ENCODE results near the gene TRIM46.

The TRIM46 gene

DNA sequence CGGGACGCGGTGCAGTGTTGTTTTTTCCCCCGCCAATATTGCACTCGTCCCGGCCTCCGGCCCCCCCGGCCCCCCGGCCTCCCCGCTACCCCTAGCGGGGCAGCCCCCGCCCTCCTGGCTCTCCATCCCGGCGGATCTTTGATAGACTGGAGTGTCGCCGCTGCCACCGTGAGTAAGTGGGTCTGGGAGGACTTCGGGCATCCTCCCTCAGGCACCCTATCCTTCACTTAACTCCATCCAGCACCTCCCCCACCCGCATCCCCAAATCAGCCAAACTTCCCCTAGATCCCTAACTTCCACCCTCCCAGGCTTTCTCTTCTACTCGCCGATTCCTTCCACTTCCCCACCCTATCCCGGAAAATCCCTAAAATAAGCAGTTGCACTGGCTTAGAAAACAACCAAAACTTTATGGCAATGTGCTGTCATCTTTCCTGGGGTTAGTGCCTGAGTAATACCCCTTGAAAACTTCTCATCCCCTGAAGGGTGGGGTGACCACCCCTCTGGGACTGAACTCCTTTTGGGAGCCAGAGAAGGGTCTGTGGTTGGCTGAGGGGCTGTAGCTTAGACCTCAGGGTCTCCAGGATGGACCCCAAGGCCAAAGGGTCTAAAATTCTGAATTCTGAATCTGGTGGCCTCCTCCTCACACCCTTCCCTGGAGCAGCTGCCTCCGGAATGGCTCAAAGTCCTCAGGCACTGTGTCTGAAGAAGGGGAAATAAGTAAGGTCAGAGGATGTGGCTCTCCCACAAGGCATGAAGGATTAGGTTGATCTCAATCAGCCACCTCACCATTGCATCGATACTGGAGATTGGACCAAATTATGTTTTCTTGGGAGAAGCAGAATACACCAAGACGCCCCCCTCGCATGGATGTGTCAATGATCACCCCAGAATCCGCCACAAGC lies 21.8 kb downstream of the TRIM46 start:
- TF ChIP-seq, protein P1, sequence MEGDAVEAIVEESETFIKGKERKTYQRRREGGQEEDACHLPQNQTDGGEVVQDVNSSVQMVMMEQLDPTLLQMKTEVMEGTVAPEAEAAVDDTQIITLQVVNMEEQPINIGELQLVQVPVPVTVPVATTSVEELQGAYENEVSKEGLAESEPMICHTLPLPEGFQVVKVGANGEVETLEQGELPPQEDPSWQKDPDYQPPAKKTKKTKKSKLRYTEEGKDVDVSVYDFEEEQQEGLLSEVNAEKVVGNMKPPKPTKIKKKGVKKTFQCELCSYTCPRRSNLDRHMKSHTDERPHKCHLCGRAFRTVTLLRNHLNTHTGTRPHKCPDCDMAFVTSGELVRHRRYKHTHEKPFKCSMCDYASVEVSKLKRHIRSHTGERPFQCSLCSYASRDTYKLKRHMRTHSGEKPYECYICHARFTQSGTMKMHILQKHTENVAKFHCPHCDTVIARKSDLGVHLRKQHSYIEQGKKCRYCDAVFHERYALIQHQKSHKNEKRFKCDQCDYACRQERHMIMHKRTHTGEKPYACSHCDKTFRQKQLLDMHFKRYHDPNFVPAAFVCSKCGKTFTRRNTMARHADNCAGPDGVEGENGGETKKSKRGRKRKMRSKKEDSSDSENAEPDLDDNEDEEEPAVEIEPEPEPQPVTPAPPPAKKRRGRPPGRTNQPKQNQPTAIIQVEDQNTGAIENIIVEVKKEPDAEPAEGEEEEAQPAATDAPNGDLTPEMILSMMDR (IDR thresholded peaks at IDR 0.05) = no peak
- no peak for TF ChIP-seq ZFX (IDR thresholded peaks at IDR 0.05; ENCODE audit: borderline replicate concordance)

DNA sequence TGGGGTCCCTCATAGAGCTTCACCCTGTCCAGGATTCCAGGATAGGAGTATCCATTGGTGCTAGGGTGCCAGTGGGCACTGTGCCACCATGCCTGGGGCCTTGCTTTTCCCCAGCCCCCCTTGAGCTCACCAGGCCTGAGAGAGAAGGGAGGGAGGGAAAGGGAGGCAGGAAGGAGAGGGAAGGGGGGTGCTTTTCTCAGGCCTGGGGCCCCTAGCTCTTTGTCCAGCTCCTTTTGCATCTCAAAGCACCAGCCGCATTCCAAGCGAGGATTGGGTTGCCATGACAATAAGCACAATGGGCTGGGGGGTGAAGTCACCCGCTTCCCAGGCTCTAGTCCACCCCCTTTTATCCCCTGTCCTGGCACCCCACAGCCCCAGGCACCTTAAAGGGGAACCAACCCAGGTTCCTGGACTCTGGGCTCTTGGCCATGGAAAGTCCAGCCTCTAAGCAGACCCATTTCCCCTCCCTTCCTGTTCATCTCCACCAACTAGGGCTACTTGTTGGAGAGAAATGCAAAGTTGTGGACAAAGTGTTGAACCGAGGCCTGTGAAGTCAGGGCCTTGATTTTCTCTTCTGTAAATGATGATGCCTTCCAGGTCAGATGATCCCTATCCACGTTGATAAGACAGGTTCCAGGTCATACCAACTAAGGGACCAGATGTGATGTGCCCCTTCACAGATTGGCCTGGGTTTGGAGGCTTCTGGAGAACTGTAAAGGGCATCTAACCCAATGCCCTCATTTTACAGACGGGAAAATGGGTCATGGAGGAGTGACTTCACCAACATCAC lies 22.6 kb downstream of the TRIM46 start:
- peak overlapping the region; percentile 93; the same call in 1 of the 2 replicates for H3K27ac ChIP-seq
- TF ChIP-seq, protein P1 (IDR thresholded peaks at IDR 0.05) = no peak
- no peak for TF ChIP-seq ZFX (IDR thresholded peaks at IDR 0.05; ENCODE audit: borderline replicate concordance)

More for the DNA sequence above, 21.8 kb downstream of the TRIM46 start:
- H3K27ac ChIP-seq = peak overlapping the region; percentile 93

DNA sequence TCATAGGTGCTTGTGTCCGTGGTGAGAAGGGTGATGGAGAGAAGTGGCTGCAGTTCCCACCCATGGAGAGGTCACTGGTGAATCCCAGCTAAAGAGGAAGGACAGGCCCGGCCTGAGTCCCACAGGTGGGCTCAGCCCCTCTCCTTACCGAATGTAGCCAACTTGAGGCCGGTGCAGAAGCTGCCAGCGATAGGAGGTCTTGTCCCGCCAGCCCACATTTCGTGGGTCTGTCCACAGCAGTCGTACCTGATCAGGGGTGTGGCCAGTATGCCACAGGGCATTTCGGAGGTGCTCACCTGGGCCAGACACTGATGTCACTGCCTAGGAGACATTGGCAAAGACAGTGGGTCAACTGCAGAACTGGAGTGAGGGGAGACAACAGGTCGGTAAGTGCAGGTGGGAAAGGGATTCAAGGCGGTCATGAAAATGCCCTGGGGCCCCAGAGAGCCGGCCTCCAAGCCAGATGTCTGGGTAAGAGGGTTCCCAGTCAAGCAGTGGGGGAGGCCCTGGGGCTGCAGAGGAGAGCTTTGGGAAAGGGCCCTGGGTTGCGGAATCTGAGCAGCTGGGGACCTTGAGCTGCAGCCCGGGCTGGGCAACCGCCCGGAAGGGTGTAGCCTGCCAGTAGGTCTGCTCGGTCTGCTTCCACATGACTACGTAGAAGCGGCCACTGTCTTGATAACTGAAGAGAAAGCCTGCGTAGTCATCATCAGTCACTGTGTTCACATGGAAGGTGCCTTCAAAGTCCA lies 23.4 kb downstream of the TRIM46 start:
- no peak for TF ChIP-seq ZFX (IDR thresholded peaks at IDR 0.05; ENCODE audit: borderline replicate concordance)
- no peak overlapping the region for H3K27ac ChIP-seq

DNA sequence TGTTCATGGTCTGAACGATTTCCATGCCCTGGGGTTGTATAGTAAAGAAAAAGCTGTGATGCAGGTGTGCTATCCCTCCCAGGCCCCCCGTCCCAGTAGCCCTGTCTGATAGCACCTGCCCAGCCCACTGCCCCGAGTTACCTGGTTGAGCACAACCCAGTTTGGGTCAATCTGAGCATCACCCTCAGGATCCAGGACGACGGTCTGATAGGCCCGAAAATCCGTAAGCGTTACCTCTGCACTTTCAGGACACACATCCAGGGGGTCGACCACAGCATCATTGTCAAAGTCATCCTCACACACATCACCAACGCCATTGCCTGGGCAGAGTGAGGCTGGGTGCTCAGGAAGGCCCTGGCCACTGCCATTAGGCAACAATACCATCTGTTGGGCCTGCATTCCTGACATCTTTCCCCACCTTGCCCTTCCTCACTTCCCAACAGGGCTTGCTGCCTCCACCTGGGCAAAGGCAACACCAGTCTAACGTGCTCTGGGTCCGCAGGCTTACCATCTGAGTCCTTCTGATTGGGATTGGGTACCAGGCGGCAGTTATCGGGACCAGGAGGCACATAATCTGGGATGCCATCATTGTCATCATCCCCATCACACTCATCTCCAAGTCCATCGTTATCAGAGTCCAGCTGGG lies 24.4 kb downstream of the TRIM46 start:
- TF ChIP-seq ZFX (IDR thresholded peaks at IDR 0.05; ENCODE audit: borderline replicate concordance) = no peak
- TF ChIP-seq, protein P1 (IDR thresholded peaks at IDR 0.05) = no peak
- no peak overlapping the region for H3K27ac ChIP-seq

DNA sequence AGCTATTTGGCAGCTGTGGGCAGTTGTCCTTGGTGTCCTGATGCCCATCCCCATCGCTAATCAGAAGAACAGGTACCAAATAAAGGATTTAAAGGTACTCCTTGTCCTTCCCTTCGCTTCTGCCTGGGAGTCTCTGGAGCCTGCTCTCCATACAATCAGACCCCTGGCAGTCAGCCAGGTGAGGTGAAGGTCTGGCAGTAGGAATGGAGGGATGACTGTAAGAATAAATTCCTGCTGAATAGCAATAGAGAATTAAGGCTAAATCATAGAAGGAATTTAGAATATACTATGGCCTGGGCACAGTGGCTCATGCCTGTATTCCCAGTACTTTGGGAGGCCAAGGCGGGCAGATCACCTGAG lies 24.9 kb downstream of the TRIM46 start:
- TF ChIP-seq ZFX (IDR thresholded peaks at IDR 0.05; ENCODE audit: borderline replicate concordance) = no peak
- TF ChIP-seq, protein P1 (IDR thresholded peaks at IDR 0.05) = no peak
- no peak overlapping the region for H3K27ac ChIP-seq

DNA sequence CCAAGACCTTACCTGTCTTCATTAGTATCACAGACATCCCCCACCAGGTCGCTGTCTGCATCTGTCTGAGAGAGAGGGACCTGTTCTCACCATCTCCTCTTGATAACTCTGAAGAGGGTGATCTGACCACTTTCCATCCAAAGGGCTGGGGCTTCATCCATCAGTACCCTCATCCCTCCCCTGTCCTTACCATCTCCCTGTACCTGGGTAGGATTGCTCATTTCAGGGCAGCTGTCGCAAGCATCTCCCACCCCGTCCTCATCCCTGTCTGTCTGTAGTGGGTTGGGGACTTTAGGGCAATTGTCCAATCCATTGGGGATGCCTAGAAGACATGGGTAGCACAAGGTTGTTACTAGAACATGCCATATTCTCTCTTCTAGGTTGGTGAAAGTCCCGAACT lies 26.1 kb downstream of the TRIM46 start:
- TF ChIP-seq, protein P1 (IDR thresholded peaks at IDR 0.05) = no peak
- no peak for TF ChIP-seq ZFX (IDR thresholded peaks at IDR 0.05; ENCODE audit: borderline replicate concordance)
- no peak overlapping the region for H3K27ac ChIP-seq

DNA sequence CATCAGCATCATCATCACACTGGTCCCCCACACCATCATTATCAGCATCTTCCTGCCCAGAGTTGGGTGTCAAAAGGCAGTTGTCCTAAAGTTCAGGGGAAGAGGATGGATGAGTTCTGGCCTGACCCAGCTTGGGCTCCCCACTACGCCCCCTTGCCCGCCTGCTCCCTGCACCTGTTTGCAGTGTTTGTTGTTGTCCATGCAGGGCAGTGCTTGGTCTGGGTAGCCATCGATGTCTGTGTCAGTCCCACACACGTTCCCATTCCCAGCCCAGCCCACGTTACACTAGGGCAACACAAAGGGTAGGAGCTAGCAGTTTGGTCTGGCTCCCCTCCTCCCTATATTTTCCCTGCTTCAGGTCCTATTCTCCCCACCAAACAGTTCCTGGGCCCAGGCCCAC lies 27.3 kb downstream of the TRIM46 start:
- no peak overlapping the region for H3K27ac ChIP-seq
- TF ChIP-seq, protein P1 (IDR thresholded peaks at IDR 0.05) = no peak
- no peak for TF ChIP-seq ZFX (IDR thresholded peaks at IDR 0.05; ENCODE audit: borderline replicate concordance)
